ENCODE results near the gene ST6GALNAC6. TPM values are rescaled to one million over a fixed set of nuclear protein-coding genes. Genes with fewer than 3 reads are reported as not detected.
A peak's percentile ranks its signal among the peaks of the same experiment; 100 is the strongest.
"Not testable (repeated sequence)": the region's sequence is repeated elsewhere in the genome, so short reads cannot be mapped to it uniquely, and the experiment has no call there.

Gene ST6GALNAC6
- total RNA-seq, 2 experiments from 2014 or later, result 93.1 to 97.5 TPM

DNA sequence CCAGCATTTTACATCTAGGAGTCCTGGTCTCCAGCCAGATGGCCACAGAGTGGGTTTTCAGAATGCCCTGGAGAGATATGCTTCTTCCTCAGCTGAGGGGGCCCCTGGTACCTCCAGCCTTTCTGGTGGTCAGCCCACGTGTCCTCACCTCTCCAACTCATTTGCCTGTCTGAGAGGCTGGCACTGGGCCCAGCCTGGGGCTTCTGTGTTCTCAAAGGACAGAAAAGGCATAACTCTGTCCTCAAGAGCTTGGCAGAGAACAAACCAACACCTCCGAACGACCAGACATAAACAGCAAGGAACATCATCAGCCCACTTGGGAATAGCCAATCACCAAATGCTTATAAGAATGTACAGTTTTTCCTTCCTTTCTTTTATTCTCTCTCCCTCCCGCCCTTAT, 62.1 kb downstream of the ST6GALNAC6 start:
- no peak overlapping the region for H3K27ac Mint-ChIP-seq
- Histone ChIP-seq H3K4me1 (ENCODE audit: insufficient read depth, low read length) (peaks cover 7% of the 10 kb centered on the region), H3K27me3 (ENCODE audit: control insufficient read depth in 1 of 2, insufficient read depth in 2 of 2, low read length in 2 of 2) (no peaks in the 10 kb centered on the region), H3K27ac (ENCODE audit: low read depth in 1 of 2, low read length in 2 of 2) (no peak overlapping the region), H3K9me3 (ENCODE audit: control insufficient read depth in 1 of 2, insufficient read depth in 1 of 2, low read length in 2 of 2) (no peaks in the 10 kb centered on the region), H3K36me3 (ENCODE audit: insufficient read depth, low read length) (peaks cover 13% of the 10 kb centered on the region), H3K4me3 (ENCODE audit: low read length) (no peak overlapping the region)
- ChIA-PET POLR2A (no interaction called here), CTCF (interaction anchor here (1.0 kb wide), 1 partner anchor 33 kb away, joined by 3 read pairs; no protein-coding TSS in a partner anchor)
- TF ChIP-seq, protein P1, sequence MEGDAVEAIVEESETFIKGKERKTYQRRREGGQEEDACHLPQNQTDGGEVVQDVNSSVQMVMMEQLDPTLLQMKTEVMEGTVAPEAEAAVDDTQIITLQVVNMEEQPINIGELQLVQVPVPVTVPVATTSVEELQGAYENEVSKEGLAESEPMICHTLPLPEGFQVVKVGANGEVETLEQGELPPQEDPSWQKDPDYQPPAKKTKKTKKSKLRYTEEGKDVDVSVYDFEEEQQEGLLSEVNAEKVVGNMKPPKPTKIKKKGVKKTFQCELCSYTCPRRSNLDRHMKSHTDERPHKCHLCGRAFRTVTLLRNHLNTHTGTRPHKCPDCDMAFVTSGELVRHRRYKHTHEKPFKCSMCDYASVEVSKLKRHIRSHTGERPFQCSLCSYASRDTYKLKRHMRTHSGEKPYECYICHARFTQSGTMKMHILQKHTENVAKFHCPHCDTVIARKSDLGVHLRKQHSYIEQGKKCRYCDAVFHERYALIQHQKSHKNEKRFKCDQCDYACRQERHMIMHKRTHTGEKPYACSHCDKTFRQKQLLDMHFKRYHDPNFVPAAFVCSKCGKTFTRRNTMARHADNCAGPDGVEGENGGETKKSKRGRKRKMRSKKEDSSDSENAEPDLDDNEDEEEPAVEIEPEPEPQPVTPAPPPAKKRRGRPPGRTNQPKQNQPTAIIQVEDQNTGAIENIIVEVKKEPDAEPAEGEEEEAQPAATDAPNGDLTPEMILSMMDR (IDR thresholded peaks at IDR 0.05), result no peak
- H3K4me3 Mint-ChIP-seq, result no peak overlapping the region
- DNase-seq (no peak), ATAC-seq (ENCODE audit: poor library complexity) (no peak)
- peaks cover 3% of the 10 kb centered on the region for H3K4me1 Mint-ChIP-seq (ENCODE audit: low read depth)
- no peaks in the 10 kb centered on the region for H3K36me3 Mint-ChIP-seq (ENCODE audit: low read depth)
- intact Hi-C loops (cut with DNase I, micrococcal nuclease), result no loop called here
- no peaks in the 10 kb centered on the region for H3K27me3 Mint-ChIP-seq
- H3K9me3 Mint-ChIP-seq, result no peaks in the 10 kb centered on the region

DNA sequence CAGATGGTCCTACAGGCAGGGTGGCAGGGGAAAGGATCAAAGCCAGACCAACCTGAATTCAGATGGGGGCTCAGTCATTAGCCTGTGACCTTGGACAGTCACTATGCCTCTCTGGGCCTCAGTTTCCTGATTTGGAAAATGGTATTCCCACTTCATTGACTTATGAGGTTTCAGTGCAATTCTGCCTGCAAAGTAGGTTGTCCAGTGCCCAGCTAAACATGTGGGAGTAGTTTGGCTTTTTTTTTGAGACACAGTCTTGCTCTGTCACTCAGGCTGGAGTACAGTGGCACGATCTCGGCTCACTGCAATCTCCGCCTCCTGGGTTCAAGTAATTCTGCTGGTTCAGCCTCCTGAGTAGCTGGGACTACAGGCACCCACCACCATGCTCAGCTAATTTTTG, 62.8 kb downstream of the ST6GALNAC6 start:
- ChIA-PET POLR2A (interaction anchor here (1.4 kb wide), 1 partner anchor 55 kb away, joined by 4 read pairs; no protein-coding TSS in a partner anchor), CTCF (interaction anchor here (1.0 kb wide), 1 partner anchor 33 kb away, joined by 3 read pairs; no protein-coding TSS in a partner anchor)
- H3K9me3 Mint-ChIP-seq; H3K4me3 ChIP-seq (ENCODE audit: low read length); H3K36me3 Mint-ChIP-seq (ENCODE audit: low read depth); H3K4me1 ChIP-seq (ENCODE audit: insufficient read depth, low read length); H3K27ac ChIP-seq (ENCODE audit: low read depth in 1 of 2, low read length in 2 of 2); DNase-seq; ATAC-seq (ENCODE audit: poor library complexity); H3K27me3 Mint-ChIP-seq; H3K27me3 ChIP-seq (ENCODE audit: control insufficient read depth in 1 of 2, insufficient read depth in 2 of 2, low read length in 2 of 2); H3K4me3 Mint-ChIP-seq; intact Hi-C loops (cut with DNase I, micrococcal nuclease); H3K27ac Mint-ChIP-seq; H3K9me3 ChIP-seq (ENCODE audit: control insufficient read depth in 1 of 2, insufficient read depth in 1 of 2, low read length in 2 of 2); H3K4me1 Mint-ChIP-seq (ENCODE audit: low read depth): not testable (repeated sequence)
- H3K36me3 ChIP-seq (ENCODE audit: insufficient read depth, low read length), result peaks cover 10% of the 10 kb centered on the region

DNA sequence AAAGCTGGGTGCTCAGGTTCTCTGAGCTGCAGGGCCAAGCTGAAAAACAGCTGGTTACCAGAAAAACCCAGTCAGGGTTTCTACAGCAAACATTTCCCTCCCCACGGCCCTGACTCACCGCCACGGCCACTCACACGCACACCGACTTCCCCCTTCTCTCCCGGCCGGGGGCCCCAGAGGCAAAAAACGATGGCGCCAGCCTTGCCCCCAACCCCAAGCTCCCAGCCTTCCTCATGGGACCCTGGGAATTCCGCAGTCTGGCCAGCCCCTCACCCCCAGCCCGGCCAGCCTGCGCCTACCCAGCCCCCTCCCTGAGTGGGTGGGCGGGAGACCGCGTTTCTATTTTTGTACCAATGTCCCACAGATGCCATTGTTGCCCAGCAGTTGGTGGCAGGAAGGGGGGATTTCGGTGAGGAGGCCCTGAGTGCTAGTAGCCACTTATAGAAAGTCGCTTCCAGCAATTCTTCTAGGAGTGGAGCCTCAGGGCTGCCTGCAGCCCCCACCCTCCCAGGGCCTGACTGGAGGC, 63.3 kb downstream of the ST6GALNAC6 start:
- H3K36me3 ChIP-seq (ENCODE audit: insufficient read depth, low read length), result peaks cover 6% of the 10 kb centered on the region
- no peak overlapping the region for H3K4me3 ChIP-seq (ENCODE audit: low read length)
- H3K27ac Mint-ChIP-seq, result no peak overlapping the region
- ChIA-PET POLR2A (interaction anchor here (1.4 kb wide), 1 partner anchor 56 kb away, joined by 4 read pairs; no protein-coding TSS in a partner anchor), CTCF (no interaction called here)
- H3K27ac ChIP-seq (ENCODE audit: low read depth in 1 of 2, low read length in 2 of 2), result peak overlapping the region in 1 of 2 donors; percentile 24
- H3K9me3 Mint-ChIP-seq, result no peaks in the 10 kb centered on the region
- no peaks in the 10 kb centered on the region for H3K36me3 Mint-ChIP-seq (ENCODE audit: low read depth)
- no peaks in the 10 kb centered on the region for H3K27me3 ChIP-seq (ENCODE audit: control insufficient read depth in 1 of 2, insufficient read depth in 2 of 2, low read length in 2 of 2)
- DNase-seq, result peak in 2 of 14 experiments; percentile 65 to 71
- intact Hi-C loops (cut with DNase I, micrococcal nuclease), result no loop called here
- no peak for ATAC-seq (ENCODE audit: poor library complexity)
- H3K9me3 ChIP-seq (ENCODE audit: control insufficient read depth in 1 of 2, insufficient read depth in 1 of 2, low read length in 2 of 2), result no peaks in the 10 kb centered on the region
- H3K27me3 Mint-ChIP-seq, result no peaks in the 10 kb centered on the region
- H3K4me1 Mint-ChIP-seq (ENCODE audit: low read depth), result peaks cover 5% of the 10 kb centered on the region
- H3K4me3 Mint-ChIP-seq, result no peak overlapping the region
- TF ChIP-seq, protein P1 (IDR thresholded peaks at IDR 0.05), result no peak
- H3K4me1 ChIP-seq (ENCODE audit: insufficient read depth, low read length), result peaks cover 10% of the 10 kb centered on the region

Small RNAs within 50 kb of the gene (microRNA-seq; reads per million reads assigned to microRNA genes)
- gene MIR4672 (ENCODE audit: borderline microRNAs expressed, borderline replicate concordance), result not detected

Other genes with a start within 250 kb of the ST6GALNAC6 start
- gene CFAP157, start 192.6 kb downstream of the ST6GALNAC6 start, total RNA-seq, result under 1 TPM in 1 of 2 experiments, not detected in 1; 0.11 TPM
- gene PTRH1, start 183.9 kb downstream of the ST6GALNAC6 start, total RNA-seq, result 1 to 10 TPM; 4.5 to 5.9 TPM
- 1 to 10 TPM; 1.6 to 2.1 TPM for gene TTC16, start 183.5 kb downstream of the ST6GALNAC6 start, total RNA-seq
- 1 to 10 TPM; 7.6 to 8.2 TPM for gene TOR2A, start 164.3 kb downstream of the ST6GALNAC6 start, total RNA-seq
- gene SH2D3C, start 120.9 kb downstream of the ST6GALNAC6 start, total RNA-seq, result 10 to 100 TPM; 10.9 to 11.8 TPM
- 100 to 1,000 TPM; 117 to 121 TPM for gene CDK9, start 113.6 kb downstream of the ST6GALNAC6 start, total RNA-seq
- gene FPGS, start 96.7 kb downstream of the ST6GALNAC6 start, total RNA-seq, result 10 to 100 TPM; 58.0 to 66.6 TPM
- gene ENG, start 44.9 kb downstream of the ST6GALNAC6 start, total RNA-seq, result 1 to 10 TPM; 2.5 to 2.6 TPM
- gene AK1, start 21.9 kb downstream of the ST6GALNAC6 start, total RNA-seq, result 10 to 100 TPM; 46.7 to 52.6 TPM
- 10 to 100 TPM; 28.7 to 30.2 TPM for gene ST6GALNAC4, start 17.4 kb upstream of the ST6GALNAC6 start, total RNA-seq
- 1 to 10 TPM; 2.9 to 3.3 TPM for gene PIP5KL1, start 31.2 kb upstream of the ST6GALNAC6 start, total RNA-seq
- 10 to 100 TPM; 41.7 to 47.6 TPM for gene DPM2, start 38.3 kb upstream of the ST6GALNAC6 start, total RNA-seq
- 100 to 1,000 TPM; 440 to 463 TPM for gene EEIG1, start 81.4 kb upstream of the ST6GALNAC6 start, total RNA-seq
- 10 to 100 TPM; 11.5 to 16.8 TPM for gene NAIF1, start 167.7 kb upstream of the ST6GALNAC6 start, total RNA-seq
- 10 to 100 TPM; 16.9 to 17.7 TPM for gene SLC25A25, start 168.6 kb upstream of the ST6GALNAC6 start, total RNA-seq
- gene PTGES2, start 228.1 kb upstream of the ST6GALNAC6 start, total RNA-seq, result 10 to 100 TPM; 43.7 to 43.8 TPM
- not detected for gene LCN2, start 249.8 kb upstream of the ST6GALNAC6 start, total RNA-seq

Measured in CD4-positive, alpha-beta T cell (primary cell).